Ovary (tissue), 3 donors: Measurements from ENCODE around the gene UBE2E1.

Experiments used
- CTCF ChIP-seq, 3 donors: fragments of 450-650 bp in 2 of 3; fragments of 200-600 bp in 1 of 3; IDR thresholded peaks; one replicate each; pipeline versions ENCODE4 v1.5.1 to v1.8.0; 2016 to 2022; ENCODE audit warnings: antibody characterized with exemption in 3 of 3, mild to moderate bottlenecking in 1 of 3
- POLR2A ChIP-seq: fragments of 450-650 bp; IDR thresholded peaks from one replicate; pipeline ENCODE4 v1.6.1; 2017; ENCODE audit warnings: antibody characterized with exemption, mild to moderate bottlenecking, moderate library complexity
- donor health status: DM: no; HTN: no; CAD: no.

GRCh38 chr3:23822559-23822958, 16.8 kb downstream of the UBE2E1 start:
- no peak for TF ChIP-seq CTCF (IDR thresholded peaks at IDR 0.05)
- no peak for TF ChIP-seq POLR2A
